Measurements from ENCODE around the gene SMIM36. TPM values are rescaled to one million over a fixed set of nuclear protein-coding genes. Genes with fewer than 3 reads are reported as not detected.
A peak's percentile ranks its signal among the peaks of the same experiment; 100 is the strongest.

Gene SMIM36
- total and polyA plus RNA-seq, 10 of the 15 experiments (the other 5 are each of a cell fraction or from before 2014, with no cell fraction given): not detected

- no peak for TF ChIP-seq E2F8 (IDR thresholded peaks at IDR 0.05; ENCODE audit: low read depth, partially characterized antibody)
- no peak for TF ChIP-seq SP1 (IDR thresholded peaks at IDR 0.05; ENCODE audit: low read depth, low read length)
- peak; percentile 15 to 43; a peak in 1 of 4 replicates for TF ChIP-seq EP300 (IDR thresholded peaks at IDR 0.05; ENCODE audit: borderline replicate concordance in 1 of 2, control insufficient read depth in 1 of 2, low read depth in 2 of 2, low read length in 2 of 2)
- no peak for TF ChIP-seq ZNF384 (IDR thresholded peaks at IDR 0.05; ENCODE audit: borderline replicate concordance, low read depth, low read length)
- TF ChIP-seq IRF4 (IDR thresholded peaks at IDR 0.05; ENCODE audit: low read depth, low read length): 0 out of 2 replicates have a peak, but pooled peaks have one; percentile 25
- no peak for TF ChIP-seq NR2C2 (IDR thresholded peaks at IDR 0.05; ENCODE audit: borderline replicate concordance, control insufficient read depth, insufficient read length, low read depth)
- TF ChIP-seq ZNF687 (IDR thresholded peaks at IDR 0.05): peak; percentile 49
- TF ChIP-seq BCL11A (IDR thresholded peaks at IDR 0.05; ENCODE audit: low read depth, low read length): 0 out of 2 replicates have a peak, but pooled peaks have one; percentile 2
Observed at GRCh38 chr17:55436224-55437158, 74.8 kb downstream of the SMIM36 start (continued).
